Parathyroid adenoma (tissue), 2 donors: Measurements from ENCODE around the gene MAGI1.
A peak's percentile ranks its signal among the peaks of the same experiment; 100 is the strongest.

Experiments
- H2AFZ ChIP-seq: fragments of 300-600 bp; sonication (generic); one replicate; pipeline ENCODE4 v1.7.0; 2017; ENCODE audit warnings: antibody characterized with exemption, mild to moderate bottlenecking
- H3K27ac ChIP-seq: fragments of 300-600 bp; sonication (generic); one replicate; pipeline ENCODE4 v1.7.0; 2017
- H3K27me3 ChIP-seq: fragments of 300-600 bp; sonication (generic); one replicate; pipeline ENCODE4 v1.7.0; 2017; ENCODE audit warnings: low read length; ENCODE audit not compliant: control insufficient read depth, insufficient read depth
- H3K36me3 ChIP-seq: fragments of 300-600 bp; sonication (generic); one replicate; pipeline ENCODE4 v1.7.0; 2017; ENCODE audit warnings: low read length; ENCODE audit not compliant: control insufficient read depth, insufficient read depth
- H3K4me1 ChIP-seq: fragments of 300-600 bp; sonication (generic); one replicate; pipeline ENCODE4 v1.7.0; 2017; ENCODE audit warnings: control low read depth
- H3K4me2 ChIP-seq: fragments of 300-600 bp; sonication (generic); one replicate; pipeline ENCODE4 v1.7.0; 2017; ENCODE audit warnings: low read length
- H3K4me3 ChIP-seq: fragments of 300-600 bp; sonication (generic); one replicate; pipeline ENCODE4 v1.7.0; 2017; ENCODE audit warnings: low read depth, low read length
- H3K79me2 ChIP-seq: fragments of 300-600 bp; sonication (generic); one replicate; pipeline ENCODE4 v1.7.0; 2017; ENCODE audit warnings: control low read depth
- H3K9ac ChIP-seq: fragments of 300-600 bp; sonication (generic); one replicate; pipeline ENCODE4 v1.7.0; 2017; ENCODE audit warnings: mild to moderate bottlenecking
- H3K9me3 ChIP-seq: fragments of 300-600 bp; sonication (generic); one replicate; pipeline ENCODE4 v1.7.0; 2017; ENCODE audit warnings: low read length; ENCODE audit not compliant: control insufficient read depth
- TF ChIP-seq, protein P1 (sequence below): fragments of 300-600 bp; sonication (generic); IDR thresholded peaks from one replicate; pipeline ENCODE4 v1.7.0; 2017; ENCODE audit warnings: antibody characterized with exemption, mild to moderate bottlenecking
- donor health status: primary hyperparathyroidism.

Gene MAGI1

DNA sequence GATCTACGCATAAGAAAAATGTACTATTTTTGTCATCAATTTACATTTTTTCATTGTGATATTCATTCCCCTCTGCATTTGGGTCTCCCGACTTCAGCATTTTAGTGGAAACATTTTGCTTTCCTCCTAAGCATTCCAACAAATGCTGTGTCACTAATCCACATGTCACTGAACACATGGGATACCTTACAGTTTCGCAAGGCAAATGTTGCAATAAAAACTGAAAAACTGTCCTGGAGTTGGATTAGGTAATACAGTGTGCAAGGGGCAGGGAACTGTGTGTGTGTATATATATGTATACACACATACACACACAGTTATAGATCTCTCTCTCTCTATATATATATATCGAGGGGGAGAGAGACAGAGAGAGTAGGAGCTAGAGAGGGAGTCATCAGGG, 632.2 kb downstream of the MAGI1 start:
- Histone ChIP-seq H3K27ac (no peak overlapping the region), H2AFZ (no peak overlapping the region), H3K9me3 (no peaks in the 10 kb centered on the region), H3K4me1 (peaks cover 5% of the 10 kb centered on the region), H3K9ac (no peak overlapping the region), H3K79me2 (no peaks in the 10 kb centered on the region), H3K4me2 (no peak overlapping the region), H3K4me3 (no peak overlapping the region), H3K36me3 (no peaks in the 10 kb centered on the region), H3K27me3 (no peaks in the 10 kb centered on the region)
- TF ChIP-seq, protein P1, sequence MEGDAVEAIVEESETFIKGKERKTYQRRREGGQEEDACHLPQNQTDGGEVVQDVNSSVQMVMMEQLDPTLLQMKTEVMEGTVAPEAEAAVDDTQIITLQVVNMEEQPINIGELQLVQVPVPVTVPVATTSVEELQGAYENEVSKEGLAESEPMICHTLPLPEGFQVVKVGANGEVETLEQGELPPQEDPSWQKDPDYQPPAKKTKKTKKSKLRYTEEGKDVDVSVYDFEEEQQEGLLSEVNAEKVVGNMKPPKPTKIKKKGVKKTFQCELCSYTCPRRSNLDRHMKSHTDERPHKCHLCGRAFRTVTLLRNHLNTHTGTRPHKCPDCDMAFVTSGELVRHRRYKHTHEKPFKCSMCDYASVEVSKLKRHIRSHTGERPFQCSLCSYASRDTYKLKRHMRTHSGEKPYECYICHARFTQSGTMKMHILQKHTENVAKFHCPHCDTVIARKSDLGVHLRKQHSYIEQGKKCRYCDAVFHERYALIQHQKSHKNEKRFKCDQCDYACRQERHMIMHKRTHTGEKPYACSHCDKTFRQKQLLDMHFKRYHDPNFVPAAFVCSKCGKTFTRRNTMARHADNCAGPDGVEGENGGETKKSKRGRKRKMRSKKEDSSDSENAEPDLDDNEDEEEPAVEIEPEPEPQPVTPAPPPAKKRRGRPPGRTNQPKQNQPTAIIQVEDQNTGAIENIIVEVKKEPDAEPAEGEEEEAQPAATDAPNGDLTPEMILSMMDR, result no peak

DNA sequence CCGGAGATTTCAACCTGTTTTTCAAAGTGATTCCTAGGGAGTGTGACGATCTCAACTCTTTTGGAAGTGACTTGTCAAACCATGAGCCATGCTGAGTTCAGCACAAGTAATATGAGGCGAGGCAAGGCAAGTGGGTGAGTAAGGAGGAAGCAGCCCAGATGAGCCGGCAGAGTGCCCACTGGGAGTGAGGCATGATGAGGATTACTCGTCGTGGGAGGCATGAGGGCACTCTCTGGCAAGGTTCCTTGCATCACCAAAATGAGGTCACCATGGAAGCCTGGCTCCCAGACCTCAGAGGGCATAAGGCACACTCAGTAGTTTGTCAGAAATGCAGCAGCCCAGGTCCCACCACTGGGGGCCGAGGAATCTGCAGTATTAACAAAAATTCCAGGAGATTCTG, 636.1 kb downstream of the MAGI1 start:
- TF ChIP-seq, protein P1, result no peak

DNA sequence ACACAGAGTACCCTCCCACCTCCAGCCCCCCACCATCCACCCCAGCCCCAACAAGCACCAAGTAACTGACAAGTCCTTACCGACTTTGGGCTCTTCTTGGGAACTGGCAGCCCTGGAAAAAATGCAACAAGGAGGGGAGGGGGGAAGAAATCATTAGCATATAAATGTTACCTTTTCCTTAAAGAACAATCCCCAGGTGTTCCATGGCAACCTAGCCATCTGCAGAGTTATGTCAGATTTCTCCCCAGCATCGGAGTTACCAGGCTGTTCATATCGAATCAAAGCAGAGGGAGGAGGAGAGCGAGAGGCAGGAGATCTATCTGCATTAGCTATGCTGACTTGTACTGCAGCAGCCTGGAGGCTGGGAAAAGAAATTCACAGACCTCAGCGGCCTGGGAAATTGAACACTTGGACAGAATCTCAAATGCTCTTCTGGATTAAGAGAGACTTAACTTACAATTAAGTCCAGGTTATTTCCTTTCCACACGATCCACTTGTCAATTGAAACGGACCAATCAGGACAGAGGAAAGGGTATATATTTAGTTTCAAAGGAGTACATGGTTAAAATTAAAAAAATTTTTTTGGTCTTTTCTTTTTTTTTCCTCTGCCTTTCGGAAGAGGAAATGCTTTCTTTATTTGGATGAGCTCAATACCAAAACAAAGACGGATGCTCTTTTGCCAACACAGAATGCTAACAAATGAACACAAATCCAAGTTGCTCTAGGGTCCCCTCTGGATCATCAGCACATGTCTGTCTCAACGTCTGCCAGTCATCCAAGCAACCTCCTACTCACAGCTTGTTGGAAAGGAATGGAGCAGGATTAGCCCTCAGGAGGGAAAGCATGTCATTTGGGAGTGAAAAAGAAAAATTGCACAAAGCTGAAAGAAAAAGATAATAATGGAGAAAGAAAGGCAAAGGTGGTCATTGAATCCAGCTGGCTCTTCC, 637.1 kb downstream of the MAGI1 start:
- H2AFZ ChIP-seq, result no peak overlapping the region
- peak overlapping the region; percentile 2 for H3K27ac ChIP-seq
- no peaks in the 10 kb centered on the region for H3K79me2 ChIP-seq
- no peaks in the 10 kb centered on the region for H3K9me3 ChIP-seq
- H3K9ac ChIP-seq, result no peak overlapping the region
- TF ChIP-seq, protein P1, result no peak
- H3K27me3 ChIP-seq, result no peaks in the 10 kb centered on the region
- H3K36me3 ChIP-seq, result no peaks in the 10 kb centered on the region
- no peak overlapping the region for H3K4me2 ChIP-seq
- H3K4me1 ChIP-seq, result no peaks in the 10 kb centered on the region
- H3K4me3 ChIP-seq, result no peak overlapping the region

More for the DNA sequence above, 636.1 kb downstream of the MAGI1 start:
- no peak overlapping the region for H3K27ac ChIP-seq
- no peak overlapping the region for H2AFZ ChIP-seq
- H3K9ac ChIP-seq, result no peak overlapping the region
- no peaks in the 10 kb centered on the region for H3K27me3 ChIP-seq
- no peak overlapping the region for H3K4me2 ChIP-seq
- H3K36me3 ChIP-seq, result no peaks in the 10 kb centered on the region
- H3K4me1 ChIP-seq, result no peaks in the 10 kb centered on the region
- H3K4me3 ChIP-seq, result no peak overlapping the region
- H3K79me2 ChIP-seq, result no peaks in the 10 kb centered on the region
- no peaks in the 10 kb centered on the region for H3K9me3 ChIP-seq

DNA sequence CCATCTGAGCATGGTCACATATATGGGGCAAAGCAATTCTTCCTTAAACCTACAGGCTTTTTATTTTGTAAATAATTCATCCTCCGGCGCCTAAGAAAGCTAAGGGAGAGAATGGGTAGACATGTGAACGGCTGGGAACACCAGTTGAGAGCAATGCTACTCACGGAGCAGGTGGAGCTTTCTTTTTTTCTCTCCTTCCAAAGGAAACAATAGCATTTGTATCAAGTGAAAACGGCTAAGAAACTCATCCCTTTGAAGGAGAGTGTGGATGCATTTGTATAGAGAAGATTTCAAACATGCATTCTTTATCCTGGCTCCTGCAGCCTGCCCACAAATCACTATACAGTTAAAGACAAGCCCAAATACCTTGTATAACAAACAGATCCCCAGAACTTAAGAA, 637.8 kb downstream of the MAGI1 start:
- H3K4me2 ChIP-seq, result no peak overlapping the region
- no peak overlapping the region for H2AFZ ChIP-seq
- H3K4me1 ChIP-seq, result no peaks in the 10 kb centered on the region
- TF ChIP-seq, protein P1, result no peak
- no peaks in the 10 kb centered on the region for H3K79me2 ChIP-seq
- no peak overlapping the region for H3K4me3 ChIP-seq
- no peak overlapping the region for H3K9ac ChIP-seq
- H3K27ac ChIP-seq, result no peak overlapping the region
- no peaks in the 10 kb centered on the region for H3K36me3 ChIP-seq
- H3K27me3 ChIP-seq, result no peaks in the 10 kb centered on the region
- H3K9me3 ChIP-seq, result no peaks in the 10 kb centered on the region
